Motor neuron (in vitro differentiated cells): ENCODE data around the gene ST7. TPM values are rescaled to one million over a fixed set of nuclear protein-coding genes. Genes with fewer than 3 reads are reported as not detected.

ENCODE experiments used
- ATAC-seq, 8 experiments: fragments of 200-7000 bp; cut with Tn5 transposase; replicated peaks in 6 of 8; 2 replicates each; pipeline ENCODE4 v1.8.0; 2021; ENCODE audit warnings: mild to moderate bottlenecking in 8 of 8, moderate library complexity in 8 of 8
- H3K27ac ChIP-seq, 2 donors: fragments of 250-450 bp; sonication (Bioruptor Pico); 2 replicates each; pipeline ENCODE4 v1.9.0; 2021; ENCODE audit warnings: antibody characterized with exemption in 2 of 2, mild to moderate bottlenecking in 2 of 2, moderate library complexity in 1 of 2
- H3K4me1 ChIP-seq, 2 donors: fragments of 250-450 bp; sonication (Bioruptor Pico); replicated peaks in 1 of 2; 2 replicates each; pipeline ENCODE4 v1.6.1; 2021; ENCODE audit warnings: antibody characterized with exemption in 2 of 2, mild to moderate bottlenecking in 2 of 2, moderate library complexity in 1 of 2
- H3K4me3 ChIP-seq, 5 donors: fragments of 250-450 bp; sonication (Bioruptor Pico); 2 replicates each; pipeline ENCODE4 v1.9.0; 2021; ENCODE audit warnings: antibody characterized with exemption in 5 of 5, mild to moderate bottlenecking in 5 of 5, moderate library complexity in 4 of 5
- WGBS, 10 experiments: fragments of 450-650 bp; shearing (Covaris generic); methylation state at CpG; one replicate each; pipeline ENCODE4 v1.0.0; 2022; 5-methylcytosine and 5-hydroxymethylcytosine counted together
- in situ Hi-C, 9 experiments: fragments of 400-800 bp; cut with MboI; loops; one replicate each; pipeline ENCODE4 v1.15.0; 2021; ENCODE audit warnings: low sequenced_read_pairs in 9 of 9, low pct_unique_long_range_greater_than_20kb in 2 of 9; ENCODE audit not compliant: unreplicated experiment in 9 of 9
- total RNA-seq, 8 experiments: library from RNA; unstranded; fragments of 300-600 nt; gene quantifications; 2 replicates each; pipeline versions ENCODE4 v1.2.3 to v1.2.4, GENCODE V29; 2022

Gene ST7
- total RNA-seq, 8 experiments from 2014 or later: 20.6 to 55.5 (median 42.4) TPM

GRCh38 chr7:116986611-116987565 is 33.6 kb downstream of the ST7 start:
- ATAC-seq: no peak
- in situ Hi-C loops: loop anchor here in 2 of 9 experiments (25.0 kb wide), 1 partner anchor 125 kb away; no protein-coding TSS in a partner anchor
- WGBS, 10 experiments: 43 to 93% (median 85%) methylated on average over 1 to 4 of the region's 4 CpGs; no CpG with 5 or more reads in 1 of the 10 experiments

DNA sequence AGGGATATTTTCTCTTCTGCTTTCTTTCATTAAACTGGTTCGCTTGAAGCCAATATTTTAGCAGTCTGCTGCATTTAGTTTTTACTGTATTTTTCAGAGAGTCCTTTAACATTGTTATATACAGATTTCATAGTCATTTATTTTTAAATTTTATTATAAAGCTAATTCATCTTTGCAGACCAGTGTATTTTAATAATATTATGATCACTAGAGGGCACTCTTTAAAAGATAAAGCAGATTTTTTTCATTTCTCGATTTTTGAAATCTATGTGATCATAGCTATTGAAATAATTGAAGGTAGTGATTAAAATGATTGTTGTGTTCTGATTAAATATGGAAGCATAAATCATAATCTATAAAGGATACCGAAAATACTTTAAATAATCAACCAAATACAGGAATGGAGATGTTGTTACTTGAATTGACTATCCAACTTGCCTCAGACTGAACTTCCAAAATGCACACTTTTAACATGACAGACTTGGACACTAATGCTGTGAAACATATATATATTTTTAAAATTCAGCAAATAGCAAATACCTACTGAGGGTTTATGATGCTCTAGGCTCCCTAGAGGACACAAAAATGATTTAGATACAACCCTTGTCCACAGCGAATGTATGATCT is 35.2 kb downstream of the ST7 start:
- 0 to 100% (median 81%) methylated on average over 2 to 4 of the region's 4 CpGs for WGBS, 10 experiments
- ATAC-seq: no peak

More at GRCh38 chr7:116986611-116987565, 33.6 kb downstream of the ST7 start:
- no peak overlapping the region for H3K27ac ChIP-seq
- no peak overlapping the region for H3K4me3 ChIP-seq
- H3K4me1 ChIP-seq: no peaks in the 10 kb centered on the region

GRCh38 chr7:116990056-116990455 is 36.8 kb downstream of the ST7 start:
- no peaks in the 10 kb centered on the region for H3K4me1 ChIP-seq
- no peak for ATAC-seq
- WGBS, 10 experiments: 13 to 100% (median 98%) methylated on average over 1 to 5 of the region's 5 CpGs; no CpG with 5 or more reads in 1 of the 10 experiments
- H3K4me3 ChIP-seq: no peak overlapping the region
- H3K27ac ChIP-seq: no peak overlapping the region
- in situ Hi-C loops: loop anchor here in 2 of 9 experiments (25.0 kb wide), 1 partner anchor 122 kb away; no protein-coding TSS in a partner anchor

More for the DNA sequence above, 35.2 kb downstream of the ST7 start:
- Histone ChIP-seq H3K27ac (no peak overlapping the region), H3K4me1 (no peaks in the 10 kb centered on the region), H3K4me3 (no peak overlapping the region)
- in situ Hi-C loops: loop anchor here in 2 of 9 experiments (25.0 kb wide), 1 partner anchor 124 kb away; no protein-coding TSS in a partner anchor

GRCh38 chr7:116991233-116991632 is 37.9 kb downstream of the ST7 start:
- in situ Hi-C loops: loop anchor here in 2 of 9 experiments (25.0 kb wide), 1 partner anchor 121 kb away; no protein-coding TSS in a partner anchor
- H3K27ac ChIP-seq: no peak overlapping the region
- H3K4me1 ChIP-seq: no peaks in the 10 kb centered on the region
- no peak overlapping the region for H3K4me3 ChIP-seq
- 85 to 100% (median 100%) methylated on average over 1 to 3 of the region's 3 CpGs; no CpG with 5 or more reads in 4 of the 10 experiments for WGBS, 10 experiments
- ATAC-seq: no peak

DNA sequence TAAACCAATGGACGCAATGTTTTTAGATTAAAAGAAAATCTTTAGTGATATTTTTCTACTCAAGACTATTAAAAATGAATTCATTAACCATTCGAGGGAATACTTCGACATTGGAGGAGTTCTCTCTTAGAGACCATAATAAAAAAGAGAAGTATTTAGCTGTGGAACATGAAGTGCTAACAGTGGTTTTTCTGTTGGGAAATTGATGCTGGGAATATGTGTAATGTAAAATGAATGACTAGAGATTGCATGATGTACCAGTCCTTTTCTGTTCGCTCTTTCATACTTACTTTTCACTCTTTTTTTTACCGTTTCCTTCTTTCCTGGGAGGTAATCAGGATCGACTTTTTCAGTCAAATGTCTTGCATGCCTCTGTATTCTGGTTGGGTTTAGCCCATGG is 41.3 kb downstream of the ST7 start:
- no peak for ATAC-seq
- in situ Hi-C loops: loop anchor here in 2 of 9 experiments (25.0 kb wide), 1 partner anchor 118 kb away; no protein-coding TSS in a partner anchor
- 92 to 100% (median 96%) methylated on average over 2 to 6 of the region's 6 CpGs for WGBS, 10 experiments
- Histone ChIP-seq H3K4me3 (no peak overlapping the region), H3K4me1 (no peaks in the 10 kb centered on the region), H3K27ac (no peak overlapping the region)

- no peak for ATAC-seq
- in situ Hi-C loops: loop anchor here in 2 of 9 experiments (25.0 kb wide), 1 partner anchor 114 kb away; no protein-coding TSS in a partner anchor
- no peak overlapping the region for H3K4me3 ChIP-seq
- WGBS, 10 experiments: 100% methylated on average over 1 to 5 of the region's 27 CpGs; no CpG with 5 or more reads in 7 of the 10 experiments
- no peak overlapping the region for H3K27ac ChIP-seq
- no peaks in the 10 kb centered on the region for H3K4me1 ChIP-seq
Measured at GRCh38 chr7:116997972-116998371, 44.7 kb downstream of the ST7 start.

DNA sequence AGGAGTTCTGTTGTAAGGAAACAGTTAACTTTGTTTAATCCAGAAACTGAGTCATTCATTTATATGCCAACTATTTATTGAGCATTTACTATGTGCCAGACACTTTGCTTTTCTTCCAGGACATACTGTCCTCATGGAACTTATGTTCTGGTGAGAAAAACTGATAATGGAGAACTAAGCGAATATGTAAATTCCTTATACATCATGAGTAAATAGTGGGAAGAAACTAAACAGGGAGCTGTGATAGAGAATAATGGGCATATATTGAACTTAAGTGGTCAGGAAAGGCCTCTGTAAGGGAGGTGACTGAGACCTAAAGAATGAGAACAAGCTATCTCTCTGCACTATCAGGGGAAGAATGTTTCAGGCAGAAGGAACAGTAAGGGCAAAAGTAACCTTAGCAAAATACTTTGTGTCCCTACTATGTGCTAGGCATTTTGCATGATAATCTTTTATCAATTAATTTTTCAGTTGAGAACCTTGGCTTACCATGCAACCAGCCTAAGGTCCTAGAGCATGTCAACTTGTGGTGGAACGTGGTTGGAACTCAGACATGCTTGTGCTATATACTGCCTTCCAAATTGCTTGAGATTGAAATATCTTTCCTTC is 45.4 kb downstream of the ST7 start:
- Histone ChIP-seq H3K4me1 (no peaks in the 10 kb centered on the region), H3K4me3 (no peak overlapping the region), H3K27ac (no peak overlapping the region)
- no peak for ATAC-seq
- 81 to 100% (median 100%) methylated on average over 1 to 2 of the region's 2 CpGs; no CpG with 5 or more reads in 2 of the 10 experiments for WGBS, 10 experiments
- in situ Hi-C loops: loop anchor here in 2 of 9 experiments (25.0 kb wide), 1 partner anchor 114 kb away; no protein-coding TSS in a partner anchor

- 100% methylated on average over 1 of the region's 1 CpG; no CpG with 5 or more reads in 5 of the 10 experiments for WGBS, 10 experiments
- ATAC-seq: no peak
Measured at GRCh38 chr7:116999311-116999710, 46.0 kb downstream of the ST7 start.

GRCh38 chr7:117001283-117001682 is 48.0 kb downstream of the ST7 start:
- Histone ChIP-seq H3K27ac (no peak overlapping the region), H3K4me3 (no peak overlapping the region), H3K4me1 (no peaks in the 10 kb centered on the region)
- no peak for ATAC-seq
- in situ Hi-C loops: loop anchor here in 2 of 9 experiments (25.0 kb wide), 1 partner anchor 111 kb away; no protein-coding TSS in a partner anchor

More at GRCh38 chr7:116999311-116999710, 46.0 kb downstream of the ST7 start:
- Histone ChIP-seq H3K4me1 (no peaks in the 10 kb centered on the region), H3K4me3 (no peak overlapping the region), H3K27ac (no peak overlapping the region)
- in situ Hi-C loops: loop anchor here in 2 of 9 experiments (25.0 kb wide), 1 partner anchor 113 kb away; no protein-coding TSS in a partner anchor

DNA sequence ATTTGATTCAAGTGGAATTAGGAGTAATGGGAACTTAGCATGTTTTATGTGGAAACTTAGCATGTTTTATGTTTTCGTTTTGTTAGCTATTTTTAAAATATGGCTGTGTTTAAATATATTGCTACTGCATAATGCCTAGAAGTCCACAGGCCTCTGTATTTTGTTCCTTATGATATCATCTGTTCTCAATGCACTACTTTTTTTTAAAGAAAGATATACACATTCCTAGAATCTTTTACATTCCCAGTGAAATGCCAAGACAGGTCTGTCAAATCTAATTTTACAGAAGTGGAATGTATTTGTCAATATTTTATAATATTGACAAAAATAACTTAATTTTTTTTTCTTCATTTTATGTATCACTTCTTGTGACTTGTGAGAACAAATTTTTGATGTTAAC is 51.6 kb downstream of the ST7 start:
- ATAC-seq: no peak
- 33 to 100% (median 75%) methylated on average over 1 of the region's 1 CpG for WGBS, 10 experiments
- no peak overlapping the region for H3K4me3 ChIP-seq
- in situ Hi-C loops: loop anchor here in 2 of 9 experiments (25.0 kb wide), 1 partner anchor 107 kb away; no protein-coding TSS in a partner anchor
- no peak overlapping the region for H3K27ac ChIP-seq
- no peaks in the 10 kb centered on the region for H3K4me1 ChIP-seq

- in situ Hi-C loops: loop anchor here in 2 of 9 experiments (25.0 kb wide), 1 partner anchor 107 kb away; no protein-coding TSS in a partner anchor
- ATAC-seq: no peak
- Histone ChIP-seq H3K4me1 (no peaks in the 10 kb centered on the region), H3K27ac (no peak overlapping the region), H3K4me3 (no peak overlapping the region)
- WGBS, 10 experiments: 86 to 100% (median 95%) methylated on average over 1 to 2 of the region's 2 CpGs; no CpG with 5 or more reads in 3 of the 10 experiments
Measured at GRCh38 chr7:117005449-117005848, 52.1 kb downstream of the ST7 start.
